HUDEP-2 (cell line): ENCODE results near the gene GDNF.

Experiments
- DNase-seq, 76 experiments: peaks; one replicate each; lab custom pipeline; 2025; ENCODE audit not compliant: unreplicated experiment in 76 of 76; lab: John Stamatoyannopoulos, UW

The GDNF gene

GRCh38 chr5:37847978-37848425, 8.2 kb upstream of the GDNF start:
- no peak for DNase-seq

DNA sequence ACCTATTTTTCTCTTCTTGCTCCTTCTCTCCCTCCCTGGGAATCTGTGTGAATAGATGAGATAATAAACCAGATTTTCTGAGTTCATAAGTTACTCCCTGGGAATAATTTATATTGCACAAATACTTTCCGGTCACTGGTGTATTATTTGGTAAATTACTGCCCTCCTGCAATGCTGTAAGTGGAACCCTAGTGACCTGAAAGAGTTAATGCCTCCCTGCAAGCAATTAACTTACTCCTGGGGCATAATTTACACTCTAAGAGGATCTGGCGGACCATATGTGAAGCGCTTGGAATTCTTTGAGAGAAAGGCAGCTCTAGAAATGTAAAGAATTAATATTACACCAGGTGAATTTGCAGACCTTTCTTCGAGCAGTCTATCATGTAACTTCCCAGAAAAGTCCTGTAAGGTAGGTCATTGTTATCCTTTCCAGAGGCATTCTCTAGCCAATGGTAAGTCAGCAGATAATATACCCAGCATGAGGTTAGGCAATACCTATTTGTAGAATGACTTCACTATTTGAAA, 7.0 kb upstream of the GDNF start:
- DNase-seq = no peak

DNA sequence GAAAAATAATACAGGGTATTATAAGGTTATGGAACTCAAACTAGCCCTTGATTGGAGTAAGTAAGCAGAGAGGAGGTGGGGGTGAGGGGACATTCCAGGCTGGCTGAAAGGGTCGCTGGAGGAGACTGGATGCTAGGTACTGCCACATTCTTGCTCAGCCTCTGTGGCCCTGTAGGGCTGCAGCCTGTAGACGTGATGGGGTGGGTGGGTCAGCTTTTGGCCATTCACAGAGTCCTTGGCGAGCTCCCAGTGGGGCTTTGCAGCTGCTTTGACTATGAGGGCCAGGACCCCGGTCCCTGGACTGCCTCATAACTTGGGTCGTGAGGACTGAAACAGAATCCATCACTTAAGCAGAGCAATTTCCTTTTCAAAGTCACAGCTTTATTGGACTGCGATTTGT, 4.2 kb upstream of the GDNF start:
- no peak for DNase-seq

- no peak for DNase-seq
These were observed 2.2 kb upstream of the GDNF start for GRCh38 chr5:37842048-37842447.

DNA sequence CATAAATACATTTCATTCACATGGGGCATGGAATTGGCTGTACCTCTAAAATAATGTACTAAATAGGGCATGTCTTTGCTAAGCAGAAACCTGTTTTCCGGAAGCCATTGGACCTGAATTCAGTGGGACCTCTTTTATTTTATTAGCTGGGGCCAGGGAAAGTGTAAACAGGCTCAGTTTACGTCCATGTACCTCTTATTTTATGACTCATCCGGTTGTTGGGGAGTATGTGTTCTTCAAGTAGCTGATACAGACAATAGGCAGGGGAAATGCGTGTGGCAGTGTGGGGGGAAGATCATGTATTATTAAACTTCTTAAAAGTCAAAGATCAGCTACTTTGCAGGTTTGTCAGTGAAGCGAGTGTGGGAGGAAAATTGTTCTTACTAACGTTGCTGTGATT, 1.4 kb upstream of the GDNF start:
- no peak for DNase-seq

GRCh38 chr5:37840053-37841034, 503 bp upstream of the GDNF start:
- DNase-seq = peak in 1 of 76 experiments; percentile 20

DNA sequence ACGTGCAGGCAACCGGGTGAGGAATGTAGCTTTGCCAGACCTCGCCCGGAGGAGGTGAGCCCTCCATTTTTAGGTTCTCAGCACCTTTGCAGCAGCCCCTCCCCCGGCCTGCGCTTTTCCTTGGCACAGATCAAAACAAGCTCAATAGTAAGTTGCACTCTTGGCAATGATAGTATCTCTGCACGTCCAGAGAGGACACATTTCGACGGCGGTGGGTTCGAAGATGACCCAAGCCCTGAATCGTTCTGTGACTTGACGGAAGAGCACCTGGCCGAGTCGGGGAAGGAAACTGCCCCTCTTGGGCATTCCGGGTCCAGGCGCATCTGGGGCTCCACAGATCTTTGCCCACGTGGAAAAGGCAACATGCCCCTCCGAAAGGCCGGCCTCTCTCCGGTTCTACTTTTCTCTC, 904 bp downstream of the GDNF start:
- no peak for DNase-seq

GRCh38 chr5:37838152-37838932, 1.5 kb downstream of the GDNF start:
- DNase-seq = no peak

DNA sequence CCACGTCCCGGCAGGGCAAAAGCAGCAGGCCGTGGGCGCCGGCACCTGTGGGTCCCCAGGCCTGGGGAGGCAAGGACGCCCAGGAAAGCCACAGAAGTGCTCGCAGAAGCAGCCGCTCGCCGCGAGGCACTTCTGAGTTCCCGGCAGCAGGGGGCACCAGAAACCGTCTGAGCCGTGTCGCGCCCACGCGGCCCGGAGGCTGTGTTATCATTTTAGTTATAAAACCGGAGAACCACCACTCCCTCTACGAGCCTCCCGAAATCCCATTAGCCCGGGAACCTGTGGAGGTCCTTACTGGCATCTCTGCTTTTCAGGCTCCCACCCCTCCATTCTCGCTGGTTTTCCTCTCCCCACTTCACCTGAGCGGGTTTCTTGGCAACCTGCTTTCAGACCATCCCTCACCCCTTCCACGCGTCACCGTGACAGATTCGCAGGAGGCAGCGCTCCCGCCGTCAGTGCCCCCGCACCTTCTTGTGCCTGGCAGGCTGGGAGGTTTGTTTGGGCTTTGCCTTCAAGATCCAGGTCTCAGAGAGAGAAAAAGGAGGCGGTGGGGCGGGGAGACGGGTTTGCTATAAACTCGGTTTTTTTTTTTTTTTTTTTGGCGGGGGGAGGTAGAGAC, 2.3 kb downstream of the GDNF start:
- peak in 64 of 76 experiments; percentile 1 to 83 (median 53) for DNase-seq

GRCh38 chr5:37836592-37837413, 3.0 kb downstream of the GDNF start:
- DNase-seq = peak in 3 of 76 experiments; percentile 6 to 45 (median 14)

GRCh38 chr5:37836235-37836591, 3.6 kb downstream of the GDNF start:
- no peak for DNase-seq

GRCh38 chr5:37835380-37835973, 4.4 kb downstream of the GDNF start:
- no peak for DNase-seq

GRCh38 chr5:37834542-37835379, 5.1 kb downstream of the GDNF start:
- no peak for DNase-seq

DNA sequence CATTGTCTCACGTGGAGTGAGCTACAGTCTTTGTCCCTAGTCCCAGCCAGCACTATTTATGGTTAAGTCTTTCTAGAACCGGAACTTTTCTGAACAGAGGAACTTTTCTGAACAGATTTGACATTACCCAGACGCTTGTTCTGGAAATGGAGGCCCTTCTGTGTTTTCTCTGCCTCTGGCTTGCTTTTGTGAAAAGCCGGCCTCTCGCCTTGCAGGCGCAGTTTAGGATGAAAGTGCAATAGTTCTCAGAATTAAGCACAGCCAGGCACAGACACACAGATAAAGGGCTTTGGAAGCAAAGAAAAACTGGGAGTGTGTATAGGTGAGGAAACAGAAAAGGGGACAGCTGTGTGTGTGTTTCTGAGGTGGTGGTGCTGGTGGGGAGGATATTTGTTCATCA, 5.9 kb downstream of the GDNF start:
- DNase-seq = no peak

DNA sequence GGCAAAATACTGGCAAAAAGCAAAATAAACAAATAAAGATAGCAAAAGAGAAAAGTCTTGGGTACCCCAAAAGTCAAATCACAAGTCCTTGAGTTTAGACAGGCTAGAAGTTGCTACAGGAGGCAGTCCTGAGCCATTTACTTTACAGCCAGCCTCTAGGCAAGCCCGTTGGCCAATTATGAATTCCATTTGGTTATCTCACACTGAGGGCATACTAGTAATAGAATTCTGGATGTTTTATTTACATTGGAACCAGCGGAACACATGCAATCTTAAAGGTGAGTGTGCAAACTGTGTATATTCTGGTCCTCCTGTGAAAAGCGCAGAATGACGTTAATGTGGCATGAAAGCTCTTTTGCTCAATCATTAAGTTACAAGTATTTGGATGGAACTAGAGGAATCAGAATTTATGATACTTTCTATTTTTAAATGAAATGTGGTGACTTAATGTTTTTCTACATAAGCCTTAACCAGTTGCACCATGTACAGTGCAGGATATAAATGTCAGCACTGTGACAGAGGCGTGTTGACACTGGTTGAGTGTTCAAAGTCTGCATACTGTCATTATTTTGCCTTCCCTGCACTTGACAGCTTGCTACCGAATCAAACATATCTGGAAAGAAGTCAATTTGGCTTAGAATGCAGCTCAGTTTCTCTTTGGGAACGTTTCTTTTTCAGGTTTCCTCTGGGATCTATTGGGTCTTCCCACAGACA, 7.9 kb downstream of the GDNF start:
- DNase-seq = no peak

DNA sequence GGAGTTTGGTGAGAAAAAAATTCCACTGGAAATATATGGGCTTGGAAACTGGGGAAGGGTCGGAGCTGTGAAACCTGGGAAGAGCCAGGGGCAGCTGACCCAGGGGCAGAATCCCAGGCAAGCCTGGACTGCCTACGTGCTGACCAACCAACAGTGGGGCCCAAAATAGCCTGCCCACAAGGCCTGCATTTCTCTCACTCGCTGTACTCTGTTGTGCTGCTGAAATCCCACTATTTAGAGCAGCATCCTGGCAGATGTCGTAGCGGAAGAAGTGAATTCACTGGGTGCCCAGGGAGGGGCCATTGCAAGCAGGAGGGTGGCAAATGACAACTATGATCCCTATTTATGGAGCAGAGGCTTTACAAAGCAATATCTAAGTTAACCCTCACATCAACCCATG, 9.5 kb downstream of the GDNF start:
- no peak for DNase-seq

DNA sequence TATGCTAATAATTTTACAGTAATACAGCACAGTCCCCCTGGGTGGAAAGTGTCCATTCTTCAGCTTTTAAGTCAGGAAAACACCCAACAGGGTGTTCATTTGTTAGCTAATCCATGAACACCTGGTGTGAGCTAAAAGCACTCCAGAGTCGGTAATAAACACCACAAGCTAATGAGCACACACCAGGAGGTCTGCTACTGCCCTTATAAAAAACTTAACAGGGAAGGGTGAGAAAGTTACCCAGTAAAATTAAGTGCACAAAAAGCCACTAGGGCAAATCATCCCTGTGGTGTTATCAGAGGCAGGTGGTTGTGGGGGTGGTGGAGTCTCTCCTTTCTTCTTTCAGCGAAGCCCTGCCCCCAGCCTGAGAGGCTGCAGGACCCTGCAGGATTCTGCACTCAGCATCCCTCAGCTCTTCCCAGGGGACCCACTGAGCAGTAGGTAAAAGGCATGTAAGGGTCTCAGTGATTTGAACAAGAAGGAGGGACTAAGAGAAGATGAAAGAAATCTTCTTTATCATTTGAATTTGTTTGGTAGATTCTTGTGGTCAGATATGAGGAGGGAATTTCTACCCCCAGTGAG, 14.4 kb downstream of the GDNF start:
- no peak for DNase-seq
